GM21528 (cell line): ENCODE measurements around the gene POLR1E.

Experiments
- ATAC-seq: cut with Tn5 transposase; IDR thresholded peaks from one replicate; pipeline ENCODE4 v1.9.1; 2021; ENCODE audit warnings: mild to moderate bottlenecking, moderate library complexity; ENCODE audit not compliant: unreplicated experiment, low FRiP score

The POLR1E gene

GRCh38 chr9:37528652-37529471, 43.1 kb downstream of the POLR1E start:
- ATAC-seq = no peak

- ATAC-seq = peak; percentile 48
Observed at GRCh38 chr9:37531699-37532098, 46.0 kb downstream of the POLR1E start.

- no peak for ATAC-seq
Observed at GRCh38 chr9:37534412-37534811, 48.7 kb downstream of the POLR1E start.

GRCh38 chr9:37534901-37535300, 49.2 kb downstream of the POLR1E start:
- no peak for ATAC-seq

DNA sequence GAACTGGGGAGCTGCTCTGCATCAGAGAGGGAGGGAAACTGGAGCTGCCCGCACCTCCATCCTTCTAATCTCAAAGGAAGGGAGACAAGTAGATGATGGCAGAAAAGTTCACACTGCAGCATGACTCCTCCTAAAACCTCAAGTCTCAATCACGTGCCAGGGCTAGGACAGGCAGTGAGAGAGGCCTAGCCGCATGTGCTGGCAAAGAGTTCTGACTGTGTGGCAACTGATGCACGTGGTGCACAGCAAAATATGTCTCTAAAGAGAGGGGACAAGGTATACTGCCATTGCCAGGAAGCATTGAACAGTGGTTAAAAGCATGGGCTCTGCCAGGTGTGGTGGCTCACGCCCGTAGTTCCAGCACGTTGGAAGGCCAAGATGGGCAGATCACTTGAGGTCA, 52.4 kb downstream of the POLR1E start:
- no peak for ATAC-seq

DNA sequence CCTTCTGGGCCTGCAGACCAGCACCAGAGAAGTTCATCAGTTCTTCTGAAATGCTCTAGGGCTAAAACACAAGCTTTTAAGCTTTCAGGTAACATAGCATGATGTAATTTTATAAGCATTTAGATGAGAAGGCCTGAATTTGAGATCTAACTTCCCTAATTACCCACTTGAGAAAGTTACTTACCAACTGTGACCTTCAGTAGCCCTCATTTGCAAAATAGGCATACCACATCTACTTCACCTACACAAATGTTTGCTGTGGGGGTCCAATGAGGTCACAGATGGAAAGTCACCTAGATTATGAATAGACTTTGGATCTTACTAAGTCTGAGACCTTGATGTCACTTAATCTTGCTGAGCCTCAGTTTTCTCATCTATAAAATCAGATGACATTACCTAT, 53.9 kb downstream of the POLR1E start:
- no peak for ATAC-seq

GRCh38 chr9:37540634-37541033, 54.9 kb downstream of the POLR1E start:
- ATAC-seq = no peak

- ATAC-seq = no peak
Observed at GRCh38 chr9:37541465-37541864, 55.7 kb downstream of the POLR1E start.

GRCh38 chr9:37542488-37542887, 56.7 kb downstream of the POLR1E start:
- no peak for ATAC-seq

DNA sequence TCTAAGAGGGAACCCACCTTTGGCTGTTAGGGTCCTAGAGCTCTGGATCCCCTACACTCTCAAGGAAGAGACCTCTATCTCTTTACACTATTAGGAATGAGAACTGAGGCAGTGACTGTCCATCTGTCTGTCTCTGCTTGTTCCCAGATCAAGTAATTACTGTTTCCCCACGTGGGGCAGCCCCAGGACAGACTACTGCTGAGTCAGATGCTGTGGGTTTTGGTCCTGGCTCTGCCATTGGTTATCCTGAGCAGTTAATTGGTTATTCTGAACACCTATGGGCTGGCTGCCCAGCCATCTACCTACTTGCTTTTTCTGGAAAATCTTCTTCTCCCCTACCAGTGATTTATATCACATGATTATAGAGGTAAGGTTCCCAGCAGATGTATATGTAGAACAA, 57.1 kb downstream of the POLR1E start:
- ATAC-seq = no peak

- ATAC-seq = no peak
Observed at GRCh38 chr9:37543468-37543867, 57.7 kb downstream of the POLR1E start.

DNA sequence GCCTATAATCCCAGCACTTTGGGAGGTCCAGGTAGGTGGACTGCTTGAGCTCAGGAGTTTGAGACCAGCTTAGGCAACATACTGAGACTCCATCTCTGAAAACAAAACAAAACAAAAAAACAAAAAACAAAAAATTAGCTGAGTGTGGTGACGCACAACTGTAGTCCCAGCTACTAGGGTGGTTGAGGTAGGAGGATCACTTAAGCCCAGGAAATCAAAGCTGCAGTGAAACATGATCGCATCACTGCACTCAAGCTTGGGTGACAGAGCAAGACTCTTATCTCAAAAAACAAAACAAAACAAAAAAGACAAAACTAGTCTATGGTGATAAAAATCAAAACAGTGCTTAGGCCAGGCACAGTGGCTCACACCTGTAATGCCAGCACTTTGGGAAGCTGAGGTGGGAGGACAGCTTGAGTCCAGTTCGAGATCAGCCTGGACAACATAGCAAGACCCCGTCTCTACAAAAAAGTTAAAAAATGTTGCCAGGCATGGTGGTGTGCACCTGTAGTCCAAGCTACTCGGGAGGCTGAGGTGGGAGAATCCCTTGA, 61.7 kb downstream of the POLR1E start:
- ATAC-seq = no peak

- ATAC-seq = no peak
Observed at GRCh38 chr9:37549527-37549926, 63.8 kb downstream of the POLR1E start.

DNA sequence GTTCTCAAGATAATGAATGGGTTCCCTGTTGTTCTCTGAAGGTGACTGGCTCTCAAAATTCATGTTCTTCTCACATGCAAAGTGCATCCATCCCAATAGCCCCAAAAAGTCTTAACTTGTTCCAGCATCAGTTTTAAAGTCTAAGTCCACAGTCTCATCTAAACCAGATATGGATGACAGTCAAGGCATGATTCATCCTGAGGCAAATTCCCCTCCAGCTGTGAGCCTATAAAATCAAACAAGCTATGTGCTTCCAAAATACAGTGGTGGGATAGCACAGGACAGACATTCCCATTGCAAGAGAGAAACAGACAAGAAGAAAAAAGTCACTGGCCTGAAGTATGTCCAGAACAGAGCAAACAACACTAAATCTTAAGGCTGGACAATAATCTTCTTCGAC, 65.0 kb downstream of the POLR1E start:
- ATAC-seq = no peak

- ATAC-seq = no peak
Observed at GRCh38 chr9:37551468-37551867, 65.7 kb downstream of the POLR1E start.

GRCh38 chr9:37551888-37552287, 66.1 kb downstream of the POLR1E start:
- ATAC-seq = no peak
